GM11168 (cell line): ENCODE results near the gene SLC22A13.
"Not testable (repeated sequence)": the region's sequence is repeated elsewhere in the genome, so short reads cannot be mapped to it uniquely, and the experiment has no call there.

ENCODE experiments used
- in situ Hi-C: fragments of 300-500 bp; cut with MboI; formaldehyde crosslinking; loops from one replicate; pipeline ENCODE4 v1.12.0; 2022; ENCODE audit warnings: low sequenced_read_pairs; ENCODE audit not compliant: unreplicated experiment

SLC22A13 gene

DNA sequence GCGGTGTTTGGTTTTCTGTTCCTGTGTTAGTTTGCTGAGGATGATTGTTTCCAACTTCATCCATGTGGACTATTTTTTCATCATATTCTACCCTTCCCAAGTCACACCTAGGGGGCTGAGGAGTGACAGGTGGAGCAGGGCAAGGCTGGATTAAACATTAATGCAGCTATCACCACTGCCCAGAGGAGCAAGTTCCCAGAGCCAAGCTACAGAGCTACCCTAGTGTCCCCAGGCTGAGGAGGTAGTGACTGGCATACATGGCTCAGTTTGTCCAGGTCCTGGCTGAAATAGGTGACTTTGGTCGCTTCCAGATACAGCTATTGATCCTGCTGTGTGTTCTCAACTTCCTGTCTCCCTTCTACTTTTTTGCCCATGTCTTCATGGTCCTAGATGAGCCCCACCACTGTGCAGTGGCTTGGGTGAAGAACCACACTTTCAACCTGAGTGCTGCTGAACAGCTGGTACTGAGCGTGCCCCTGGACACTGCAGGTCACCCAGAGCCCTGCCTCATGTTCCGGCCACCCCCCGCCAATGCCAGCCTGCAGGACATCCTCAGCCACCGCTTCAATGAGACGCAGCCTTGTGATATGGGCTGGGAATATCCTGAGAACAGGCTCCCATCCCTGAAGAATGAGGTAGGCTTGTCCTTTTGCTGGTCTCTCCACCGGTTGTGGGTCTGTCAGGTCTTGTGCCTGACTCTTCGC is at the start of gene SLC22A13:
Gene SLC22A13 (plus strand): TSS at position 209 of the 704 bp plus-strand sequence. CDS start 49 bp downstream, at position 258.
- in situ Hi-C loops, result no loop called here

DNA sequence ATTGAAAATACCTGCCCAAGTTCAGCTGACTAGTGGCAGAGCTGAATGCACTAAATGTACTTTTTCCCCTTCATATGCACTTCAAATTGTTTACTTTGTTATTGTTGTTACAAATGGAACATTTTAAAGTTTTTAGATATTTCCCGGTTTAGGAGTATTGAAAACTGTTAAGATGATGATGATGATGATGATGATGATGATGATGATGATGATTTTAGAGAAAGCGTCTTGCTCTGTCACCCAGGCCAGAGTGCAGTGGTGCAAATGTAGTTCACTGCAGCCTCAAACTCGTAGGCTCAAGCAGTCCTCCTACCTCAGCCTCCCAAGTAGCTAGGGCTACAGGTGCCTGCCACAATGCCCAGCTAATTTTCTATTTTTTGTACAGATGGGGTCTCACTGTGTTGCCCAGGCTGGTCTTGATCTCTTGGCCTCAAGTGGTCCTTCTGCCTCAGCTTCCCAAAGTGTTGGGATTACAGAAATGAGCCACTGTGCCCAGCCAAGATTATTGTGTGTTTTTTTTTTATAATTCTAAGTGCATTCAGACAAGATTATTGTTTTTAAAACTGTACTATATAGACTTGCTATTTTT is 45.9 kb upstream of the SLC22A13 start:
- in situ Hi-C loops, result no loop called here

GRCh38 chr3:38221005-38221404 is 44.6 kb upstream of the SLC22A13 start:
- in situ Hi-C loops, result no loop called here

GRCh38 chr3:38222032-38222634 is 43.5 kb upstream of the SLC22A13 start:
- in situ Hi-C loops, result no loop called here

- in situ Hi-C loops, result no loop called here
Observed at GRCh38 chr3:38224357-38224756, 41.3 kb upstream of the SLC22A13 start.

DNA sequence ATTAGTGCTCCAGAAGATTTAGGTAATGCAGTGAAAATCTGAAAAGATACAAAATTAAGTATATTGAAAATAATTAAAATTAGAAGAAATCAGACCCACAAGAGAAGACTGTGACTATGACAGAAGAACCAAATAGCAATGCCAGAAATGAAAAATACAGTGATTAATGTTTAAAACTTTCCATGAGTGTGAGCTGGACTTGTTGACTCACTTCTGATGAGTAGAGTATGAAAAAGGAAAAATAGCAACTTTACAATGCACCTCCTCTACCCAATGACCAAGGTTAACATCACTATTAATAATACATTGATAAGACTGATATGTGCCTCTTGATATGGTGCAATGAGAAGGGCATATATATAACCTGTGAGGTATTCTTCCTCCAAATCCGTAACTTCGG is 39.3 kb upstream of the SLC22A13 start:
- in situ Hi-C loops, result no loop called here

DNA sequence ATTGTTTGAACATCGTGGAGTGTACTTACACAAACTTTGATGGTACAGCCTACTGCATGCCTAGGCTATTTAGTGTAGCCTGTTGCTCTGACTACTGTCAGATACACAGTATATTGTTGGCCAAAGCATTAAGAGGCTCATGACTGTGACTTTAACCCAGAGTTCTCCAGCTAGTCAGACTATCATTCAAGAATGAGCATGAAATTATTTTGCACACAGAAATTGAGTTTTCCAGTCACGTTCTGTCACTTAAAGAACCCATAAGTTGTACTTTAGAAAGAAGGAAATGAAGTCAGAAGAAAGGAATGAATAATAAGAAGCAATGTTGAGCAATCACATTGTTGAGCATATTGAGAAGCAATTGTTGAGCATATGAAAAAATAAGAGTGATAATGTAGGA is 37.6 kb upstream of the SLC22A13 start:
- in situ Hi-C loops, result no loop called here

GRCh38 chr3:38229036-38229435 is 36.6 kb upstream of the SLC22A13 start:
- in situ Hi-C loops, result no loop called here

DNA sequence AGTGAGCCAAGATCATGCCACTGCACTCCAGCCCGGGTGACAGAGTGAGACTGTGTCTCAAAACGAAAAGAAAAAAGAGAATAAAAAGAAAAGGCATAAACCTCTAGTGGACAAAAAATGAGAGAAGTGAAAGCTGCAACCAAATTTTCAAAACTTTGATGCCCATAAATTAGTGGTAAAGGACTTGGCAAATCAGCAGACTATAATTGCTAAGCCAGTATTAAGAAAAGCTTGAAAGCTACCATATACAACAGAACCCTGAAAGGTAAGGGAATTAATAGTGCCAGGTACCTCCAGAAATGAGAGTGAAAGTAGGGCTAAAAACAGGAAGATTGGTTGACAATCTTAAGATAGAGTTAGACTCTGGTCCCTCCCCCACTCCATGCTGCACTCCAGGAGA is 32.9 kb upstream of the SLC22A13 start:
- in situ Hi-C loops, result no loop called here

DNA sequence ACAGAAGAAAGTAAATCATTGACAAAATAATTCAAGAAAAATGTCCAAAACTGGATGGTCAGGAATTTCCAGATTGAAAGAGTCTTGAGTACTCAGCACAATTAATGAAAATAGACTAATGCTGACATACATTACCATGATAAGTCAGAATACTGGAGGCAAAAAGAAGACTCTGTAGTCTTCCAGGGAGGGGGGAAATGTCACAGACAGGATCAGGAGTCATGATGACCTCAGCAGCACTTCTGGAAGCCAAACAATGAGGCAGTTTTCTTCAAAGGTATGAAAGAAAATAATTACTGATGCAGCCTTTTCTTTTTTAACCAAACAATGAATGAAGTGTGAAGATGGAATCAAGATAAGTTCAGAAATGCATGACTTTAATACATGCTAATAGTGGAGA is 30.1 kb upstream of the SLC22A13 start:
- in situ Hi-C loops, result no loop called here

- in situ Hi-C loops, result no loop called here
Observed at GRCh38 chr3:38238416-38239008, 27.1 kb upstream of the SLC22A13 start.

DNA sequence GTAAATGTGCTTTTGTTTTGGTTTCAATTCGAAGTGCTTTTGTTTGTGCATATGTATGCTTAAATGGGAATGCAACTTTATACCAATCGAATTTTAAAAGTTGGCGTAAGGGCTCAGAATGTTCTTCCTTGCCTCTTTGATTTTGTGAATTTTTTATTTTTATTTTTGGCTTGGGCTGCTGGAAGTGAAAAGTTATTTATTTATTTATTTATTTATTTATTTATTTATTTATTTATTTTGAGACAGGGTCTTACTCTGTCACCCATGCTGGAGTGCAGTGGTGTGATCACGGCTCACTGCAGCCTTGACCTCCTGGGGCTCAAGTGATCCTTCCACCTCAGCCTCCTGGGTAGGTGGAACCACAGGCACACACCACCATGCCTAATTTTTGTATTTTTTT is 22.8 kb upstream of the SLC22A13 start:
- in situ Hi-C loops, result not testable (repeated sequence)

DNA sequence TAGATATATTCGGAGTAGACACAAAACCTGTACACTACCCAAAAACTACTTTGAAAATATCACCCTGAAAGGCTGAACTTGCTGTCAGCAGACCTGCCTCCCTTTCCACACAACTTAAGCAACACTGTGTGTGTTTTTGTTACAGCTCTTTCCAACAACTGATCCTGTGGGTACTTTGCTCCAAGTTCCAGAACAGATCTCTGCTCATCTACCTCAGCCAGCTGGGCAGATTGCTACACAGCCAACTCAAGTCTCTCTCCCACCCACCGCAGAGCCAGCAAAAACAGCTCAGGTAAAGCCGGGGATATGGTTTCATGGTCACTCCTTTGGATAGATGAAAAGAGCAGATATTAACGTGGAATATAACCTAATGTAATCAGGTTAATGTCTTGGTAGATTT is 19.7 kb upstream of the SLC22A13 start:
- in situ Hi-C loops, result no loop called here

DNA sequence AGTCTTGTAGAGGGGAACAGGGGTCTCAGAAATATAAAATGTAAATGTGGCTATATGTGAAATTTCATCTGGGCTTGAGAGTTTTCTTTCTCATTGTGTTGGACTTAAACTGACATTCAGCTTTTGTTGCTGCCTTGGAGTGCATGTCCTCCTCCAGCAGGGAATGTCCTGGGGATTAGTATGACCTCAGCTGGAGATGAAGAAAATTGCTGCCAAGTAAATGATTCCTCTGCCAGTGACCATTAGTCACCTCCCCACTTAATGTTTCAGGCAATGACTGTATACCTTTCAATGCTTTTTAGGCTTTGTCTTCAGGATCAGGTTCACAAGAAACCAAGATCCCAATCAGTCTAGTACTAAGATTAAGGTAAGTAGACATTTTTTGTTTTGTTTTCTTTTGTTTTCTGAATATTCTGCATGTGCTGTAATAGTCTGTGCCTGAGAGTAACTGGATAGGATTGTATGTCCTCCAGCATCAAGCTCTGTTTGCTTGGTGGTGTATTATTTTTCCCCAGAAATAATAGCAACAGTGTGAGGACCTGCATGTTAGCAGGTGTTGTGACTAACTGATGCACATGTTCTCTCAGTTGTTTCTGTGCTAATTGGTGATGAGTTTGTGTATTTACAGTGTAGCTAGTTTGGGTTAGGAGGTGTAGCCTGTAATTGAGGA is 18.1 kb upstream of the SLC22A13 start:
- in situ Hi-C loops, result no loop called here

GRCh38 chr3:38250198-38250597 is 15.4 kb upstream of the SLC22A13 start:
- in situ Hi-C loops, result no loop called here

DNA sequence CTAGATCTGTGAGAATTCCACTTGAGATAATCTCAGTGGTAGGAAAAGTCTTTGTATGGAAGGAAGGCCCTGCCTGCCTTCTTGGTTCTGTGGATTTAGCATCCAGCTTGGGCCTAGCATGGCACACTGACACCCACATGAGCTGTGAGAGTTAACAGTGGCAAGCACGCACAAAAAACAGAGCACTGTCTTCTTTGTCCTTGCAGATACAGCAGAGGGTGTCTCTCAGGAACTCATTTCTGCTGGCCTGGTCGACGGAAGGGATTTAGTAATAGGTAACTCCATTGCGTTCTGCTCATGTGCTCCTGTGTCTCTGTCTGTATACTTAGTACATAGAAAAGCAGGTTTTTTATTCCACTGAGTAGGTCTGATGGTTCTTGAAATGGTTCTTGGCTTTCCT is 14.4 kb upstream of the SLC22A13 start:
- in situ Hi-C loops, result no loop called here

GRCh38 chr3:38253704-38254103 is 11.9 kb upstream of the SLC22A13 start:
- in situ Hi-C loops, result no loop called here

DNA sequence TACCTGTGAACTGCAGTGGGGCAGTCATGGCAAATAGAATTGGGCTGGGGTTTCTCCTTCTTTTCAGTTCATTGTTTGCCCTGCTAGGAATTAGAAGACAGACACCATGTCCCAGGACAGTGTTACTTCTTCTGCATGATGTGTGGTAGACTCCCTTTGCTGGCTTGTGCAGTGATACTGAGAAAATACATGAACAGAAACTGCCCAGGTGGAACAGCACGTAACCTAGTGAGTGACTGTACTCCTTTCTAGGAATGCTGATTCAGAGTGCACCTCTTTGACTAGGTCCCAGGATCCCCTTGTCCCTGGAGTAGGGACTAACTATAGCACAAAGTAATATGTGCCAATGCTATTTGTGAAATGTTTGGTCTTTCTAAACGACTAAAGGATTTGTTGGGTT is 10.7 kb upstream of the SLC22A13 start:
- in situ Hi-C loops, result no loop called here

- in situ Hi-C loops, result no loop called here
Observed at GRCh38 chr3:38255627-38256026, 10.0 kb upstream of the SLC22A13 start.

- in situ Hi-C loops, result no loop called here
Observed at GRCh38 chr3:38257583-38257982, 8.0 kb upstream of the SLC22A13 start.

GRCh38 chr3:38260474-38260873 is 5.1 kb upstream of the SLC22A13 start:
- in situ Hi-C loops, result no loop called here
